22Rv1 (cell line): Measurements from ENCODE around the gene PLEKHA5.

Experiments used
- CTCF ChIP-seq: fragments of 450-650 bp; IDR thresholded peaks from 2 replicates; pipeline ENCODE4 v1.5.1; 2017; ENCODE audit warnings: mild to moderate bottlenecking
- ZFX ChIP-seq: fragments of 450-650 bp; IDR thresholded peaks from 2 replicates; pipeline ENCODE4 v1.6.1; 2017; ENCODE audit warnings: antibody characterized with exemption, borderline replicate concordance

GRCh38 chr12:19177754-19178153 is 48.2 kb downstream of the PLEKHA5 start:
- TF ChIP-seq CTCF (no peak), ZFX (no peak)
